ENCODE results near the gene CCDC175.

GRCh38 chr14:59509101-59509500 is 67.5 kb downstream of the CCDC175 start:
- TF ChIP-seq CTCF (conservative IDR thresholded peaks at IDR 0.05) (no peak), EZH2 (IDR thresholded peaks at IDR 0.05; ENCODE audit: low read depth) (no peak)
